ENCODE data around the gene RPL19.

The RPL19 gene

DNA sequence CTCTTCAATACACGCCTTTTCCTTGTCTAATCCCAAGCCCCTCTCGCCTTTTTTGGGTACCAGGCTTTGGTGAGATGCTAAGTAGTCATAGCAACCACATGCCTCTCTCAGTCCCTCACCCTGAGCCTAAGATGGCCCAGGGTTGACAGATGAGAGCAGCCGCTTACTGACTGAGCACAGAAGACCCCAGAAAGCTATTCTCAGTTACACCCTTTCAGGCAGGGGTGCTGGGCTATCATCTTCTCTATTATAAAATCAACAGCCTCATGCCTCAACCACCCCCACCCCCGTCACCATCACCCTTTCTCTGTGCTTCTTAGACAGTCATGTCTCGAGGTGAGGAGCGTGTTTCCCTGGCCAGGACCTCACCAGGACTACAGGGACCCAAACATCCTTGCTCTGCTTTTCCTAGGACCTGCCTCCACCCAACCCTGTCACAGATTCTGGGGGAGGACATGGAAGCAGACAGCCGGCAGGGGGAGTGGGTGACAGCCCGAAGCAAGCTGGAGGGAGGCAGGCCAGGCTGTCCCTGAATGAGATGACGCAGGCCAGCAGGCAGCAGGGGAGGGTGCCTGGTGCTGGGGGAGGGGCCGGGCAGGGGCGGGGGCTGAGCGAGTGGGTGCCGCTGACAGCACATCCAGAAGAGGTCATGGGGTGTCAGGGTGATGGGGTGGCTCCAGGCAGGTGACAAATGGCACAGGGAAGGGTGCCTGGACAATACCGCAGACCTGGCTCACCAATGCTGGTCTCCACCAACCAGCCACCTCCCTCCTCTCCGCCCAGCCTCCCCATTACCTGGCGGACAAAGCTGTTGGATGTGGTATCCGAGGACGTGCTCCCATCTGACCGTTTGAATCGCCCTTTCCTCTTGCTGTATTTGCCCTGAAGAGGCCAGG lies 5.7 kb upstream of the RPL19 start:
- Histone ChIP-seq H3K4me1 (peaks cover 8% of the 10 kb centered on the region; the same call in 1 of the 2 replicates), H3K27me3 (no peaks in the 10 kb centered on the region), H3K36me3 (peaks cover 17% of the 10 kb centered on the region), H3K4me3 (ENCODE audit: low read depth, low read length) (peak overlapping the region; percentile 31), H3K9me3 (no peaks in the 10 kb centered on the region)
- DNase-seq: peak; percentile 91
- TF ChIP-seq, protein P1, sequence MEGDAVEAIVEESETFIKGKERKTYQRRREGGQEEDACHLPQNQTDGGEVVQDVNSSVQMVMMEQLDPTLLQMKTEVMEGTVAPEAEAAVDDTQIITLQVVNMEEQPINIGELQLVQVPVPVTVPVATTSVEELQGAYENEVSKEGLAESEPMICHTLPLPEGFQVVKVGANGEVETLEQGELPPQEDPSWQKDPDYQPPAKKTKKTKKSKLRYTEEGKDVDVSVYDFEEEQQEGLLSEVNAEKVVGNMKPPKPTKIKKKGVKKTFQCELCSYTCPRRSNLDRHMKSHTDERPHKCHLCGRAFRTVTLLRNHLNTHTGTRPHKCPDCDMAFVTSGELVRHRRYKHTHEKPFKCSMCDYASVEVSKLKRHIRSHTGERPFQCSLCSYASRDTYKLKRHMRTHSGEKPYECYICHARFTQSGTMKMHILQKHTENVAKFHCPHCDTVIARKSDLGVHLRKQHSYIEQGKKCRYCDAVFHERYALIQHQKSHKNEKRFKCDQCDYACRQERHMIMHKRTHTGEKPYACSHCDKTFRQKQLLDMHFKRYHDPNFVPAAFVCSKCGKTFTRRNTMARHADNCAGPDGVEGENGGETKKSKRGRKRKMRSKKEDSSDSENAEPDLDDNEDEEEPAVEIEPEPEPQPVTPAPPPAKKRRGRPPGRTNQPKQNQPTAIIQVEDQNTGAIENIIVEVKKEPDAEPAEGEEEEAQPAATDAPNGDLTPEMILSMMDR (IDR thresholded peaks at IDR 0.05; ENCODE audit: low read depth, low read length): peak; percentile 79

DNA sequence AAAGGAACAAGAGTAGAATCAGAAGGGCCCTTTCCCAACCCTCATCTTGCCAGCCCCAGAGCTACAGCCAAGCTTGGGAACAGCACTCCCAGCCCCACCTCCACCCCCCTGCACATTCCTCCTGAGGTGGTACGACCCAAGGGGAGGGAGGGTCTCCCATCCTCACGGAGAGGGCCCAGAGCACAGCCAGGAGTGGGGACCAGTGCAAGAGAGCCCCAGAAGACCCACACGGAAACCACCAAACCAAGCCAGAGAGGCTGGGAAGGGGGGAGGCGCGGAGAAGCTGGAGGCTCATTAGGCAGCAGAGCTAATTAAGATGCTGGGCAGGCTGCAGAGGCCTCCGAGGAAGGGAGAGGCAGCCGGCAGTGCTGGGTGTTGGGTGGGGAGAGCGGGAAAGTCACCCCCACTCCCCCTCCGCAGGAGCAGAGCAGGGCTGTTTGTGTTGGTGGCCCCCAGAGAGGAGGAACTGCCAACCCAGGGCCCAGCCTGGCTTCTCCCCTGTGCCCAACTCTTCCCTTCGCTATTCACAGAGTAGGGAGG lies 5.0 kb upstream of the RPL19 start:
- TF ChIP-seq, protein P1 (IDR thresholded peaks at IDR 0.05; ENCODE audit: low read depth, low read length): no peak
- Histone ChIP-seq H3K36me3 (peaks cover 17% of the 10 kb centered on the region), H3K27me3 (no peaks in the 10 kb centered on the region), H3K4me1 (peaks cover 8% of the 10 kb centered on the region; the same call in 1 of the 2 replicates), H3K4me3 (ENCODE audit: low read depth, low read length) (peak overlapping the region; percentile 31), H3K9me3 (no peaks in the 10 kb centered on the region)
- DNase-seq: no peak

DNA sequence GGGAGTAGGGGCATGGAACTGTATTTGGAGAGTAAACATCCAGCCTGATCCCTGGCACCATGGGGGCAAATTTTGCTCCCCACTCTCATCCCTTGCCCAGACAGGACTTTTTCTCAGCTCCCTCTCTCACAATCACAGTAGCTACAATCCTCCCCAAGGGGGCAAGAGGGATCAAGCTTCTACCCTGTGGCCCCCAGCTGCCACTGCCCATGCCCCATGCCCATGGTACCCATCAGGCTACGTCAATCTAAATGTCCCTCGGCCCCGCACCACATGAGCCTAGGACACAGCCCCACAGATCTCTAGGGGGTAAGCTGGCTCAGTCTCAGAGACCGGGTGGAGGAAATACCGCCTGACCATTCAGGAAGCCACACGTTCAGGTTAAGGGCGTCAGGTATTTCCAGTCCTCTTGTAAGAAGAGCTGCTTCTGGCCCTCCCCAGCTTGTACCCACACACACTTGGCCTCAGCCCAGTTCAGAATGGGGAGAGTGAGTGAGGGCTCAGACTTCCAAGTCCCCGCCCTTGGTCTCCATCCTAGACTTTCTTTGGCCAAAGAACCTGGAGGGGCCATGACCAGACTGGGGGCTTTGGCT lies 4.4 kb upstream of the RPL19 start:
- Histone ChIP-seq H3K9me3 (no peaks in the 10 kb centered on the region), H3K36me3 (peaks cover 17% of the 10 kb centered on the region), H3K4me1 (peaks cover 8% of the 10 kb centered on the region; the same call in 1 of the 2 replicates), H3K4me3 (ENCODE audit: low read depth, low read length) (no peak overlapping the region; the same call in 1 of the 2 replicates), H3K27me3 (no peaks in the 10 kb centered on the region)
- no peak for DNase-seq
- TF ChIP-seq, protein P1 (IDR thresholded peaks at IDR 0.05; ENCODE audit: low read depth, low read length): no peak

DNA sequence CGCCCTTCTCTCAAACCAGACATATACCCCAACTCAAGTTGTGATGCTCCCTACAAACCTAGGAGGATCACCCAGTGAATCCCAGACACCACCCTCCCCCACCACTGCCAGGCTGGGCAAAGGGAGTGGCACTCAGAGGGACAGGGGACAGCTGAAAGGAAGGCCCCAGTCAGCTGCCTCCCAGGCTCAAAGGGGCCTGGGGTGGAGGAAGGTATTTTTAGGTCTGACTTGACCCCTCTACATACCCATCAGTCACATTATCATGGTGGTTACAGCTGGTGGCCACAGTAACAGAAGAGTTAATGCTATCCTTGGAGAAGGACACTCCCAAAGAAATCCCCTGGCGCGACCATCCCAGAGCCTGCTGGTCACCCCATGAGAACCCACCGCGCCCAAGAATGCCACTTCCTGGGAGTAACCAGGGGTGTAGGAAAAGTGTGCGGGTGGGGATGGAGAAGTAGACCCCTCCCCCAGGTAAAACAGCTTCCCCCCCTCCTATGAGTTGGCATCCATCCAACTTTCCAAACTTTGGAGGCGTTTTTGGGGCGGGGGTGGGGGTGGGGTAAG lies 3.8 kb upstream of the RPL19 start:
- H3K27me3 ChIP-seq: no peaks in the 10 kb centered on the region
- H3K4me1 ChIP-seq: peaks cover 8% of the 10 kb centered on the region; the same call in 1 of the 2 replicates
- no peaks in the 10 kb centered on the region for H3K9me3 ChIP-seq
- TF ChIP-seq, protein P1 (IDR thresholded peaks at IDR 0.05; ENCODE audit: low read depth, low read length): no peak
- peak overlapping the region; percentile 77 for H3K4me3 ChIP-seq (ENCODE audit: low read depth, low read length)
- H3K36me3 ChIP-seq: peaks cover 22% of the 10 kb centered on the region
- no peak for DNase-seq

DNA sequence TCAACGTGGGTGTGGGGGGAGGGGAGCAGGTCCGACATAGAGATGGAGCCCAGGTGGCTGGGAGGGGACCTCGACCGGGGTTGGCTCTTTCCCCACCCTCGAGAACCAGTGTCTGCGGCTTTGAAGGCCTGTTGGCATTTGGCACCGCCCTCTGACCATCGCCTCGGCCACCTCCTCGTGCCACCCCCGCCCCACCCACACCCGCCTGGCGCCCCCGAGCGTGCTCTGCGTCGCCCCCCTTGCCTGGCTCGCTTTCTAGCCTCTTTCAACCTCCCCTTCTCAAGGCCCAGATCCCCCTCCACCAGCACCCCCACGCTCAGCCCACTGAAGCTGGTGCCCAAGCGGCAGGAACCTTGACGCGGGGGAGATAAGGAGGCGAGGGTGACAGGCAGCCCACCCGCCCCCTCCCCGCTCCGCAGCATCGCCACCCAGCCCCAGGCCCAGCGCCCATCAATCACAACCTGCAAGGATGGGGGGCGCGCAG lies 3.2 kb upstream of the RPL19 start:
- Histone ChIP-seq H3K4me3 (ENCODE audit: low read depth, low read length) (peak overlapping the region; percentile 77), H3K27me3 (no peaks in the 10 kb centered on the region), H3K4me1 (peaks cover 10% of the 10 kb centered on the region; the same call in 1 of the 2 replicates), H3K36me3 (peaks cover 27% of the 10 kb centered on the region), H3K9me3 (no peaks in the 10 kb centered on the region)
- TF ChIP-seq, protein P1 (IDR thresholded peaks at IDR 0.05; ENCODE audit: low read depth, low read length): no peak
- peak; percentile 32 for DNase-seq

Data from BE2C (cell line).